H1 (cell line): ENCODE data around the gene CELSR1. TPM values are rescaled to one million over a fixed set of nuclear protein-coding genes. Genes with fewer than 3 reads are reported as not detected.
A peak's percentile ranks its signal among the peaks of the same experiment; 100 is the strongest.

Source experiments
- CTCF ChIA-PET: fragments of 300-600 bp; sonication (Branson Sonifier 250); formaldehyde crosslinking; loops from one replicate; lab custom pipeline; 2021; ENCODE audit not compliant: partially characterized antibody; lab: Charles Lee
- POLR2A ChIA-PET: fragments of 300-600 bp; sonication (Branson Sonifier 250); formaldehyde crosslinking; loops from one replicate; lab custom pipeline; 2021; ENCODE audit warnings: inconsistent platforms; ENCODE audit not compliant: partially characterized antibody; lab: Charles Lee
- DNase-seq, 2 experiments: peaks; one replicate each; pipeline versions ENCODE4 v3.0.0 to v3.0.0-alpha.2; 2010 to 2022; ENCODE audit warnings: low spot score in 2 of 2, low read depth in 1 of 2, mixed read lengths in 1 of 2
- FAIRE-seq: peaks from 2 replicates; lab custom pipeline; 2011; peaks lifted over from hg19 to GRCh38; lab: Jason Lieb, UNC
- H2AFZ ChIP-seq: 2 replicates; pipeline ENCODE4 v1.8.1; 2012; ENCODE audit warnings: low read length, inconsistent platforms
- H2AK5ac ChIP-seq: 2 replicates; pipeline ENCODE4 v1.6.1; 2013; ENCODE audit warnings: low read depth, low read length
- H2BK120ac ChIP-seq: replicated peaks from 2 replicates; pipeline ENCODE3; 2013; ENCODE audit warnings: low read depth, low read length, inconsistent platforms
- H2BK12ac ChIP-seq: 2 replicates; pipeline ENCODE4 v1.6.1; 2013; ENCODE audit warnings: low read depth, low read length
- H2BK15ac ChIP-seq: 2 replicates; pipeline ENCODE4 v1.6.1; 2013; ENCODE audit warnings: low read length
- H2BK20ac ChIP-seq: 2 replicates; pipeline ENCODE4 v1.6.1; 2013; ENCODE audit warnings: low read length
- H2BK5ac ChIP-seq: 2 replicates; pipeline ENCODE4 v1.6.1; 2013; ENCODE audit warnings: low read depth, low read length
- H3K14ac ChIP-seq: 2 replicates; pipeline ENCODE4 v1.6.1; 2013; ENCODE audit warnings: inconsistent platforms; ENCODE audit not compliant: insufficient read length
- H3K18ac ChIP-seq: 2 replicates; pipeline ENCODE4 v1.6.1; 2013; ENCODE audit warnings: low read length; ENCODE audit errors: extremely low read depth
- H3K23ac ChIP-seq: 2 replicates; pipeline ENCODE4 v1.6.1; 2013; ENCODE audit warnings: inconsistent platforms; ENCODE audit not compliant: insufficient read length
- H3K23me2 ChIP-seq: 2 replicates; pipeline ENCODE4 v1.6.1; 2013; ENCODE audit warnings: low read depth, low read length
- H3K27ac ChIP-seq: 2 replicates; pipeline ENCODE4 v1.6.1; 2011; ENCODE audit warnings: low read depth, low read length, inconsistent platforms
- H3K27me3 ChIP-seq, 4 experiments: replicated peaks in 1 of 4; 1 replicate in 1 of 4; 2 replicates in 3 of 4; pipeline versions ENCODE4 v1.6.1 to v1.8.1; 2011 to 2013; ENCODE audit warnings: low read length in 3 of 4, mild to moderate bottlenecking in 3 of 4, inconsistent platforms in 2 of 4, mixed read lengths in 2 of 4, moderate library complexity in 1 of 4; ENCODE audit not compliant: control insufficient read depth in 3 of 4, insufficient read depth in 3 of 4; ENCODE audit errors: extremely low read depth in 1 of 4
- H3K36me3 ChIP-seq, 4 experiments: 2 replicates each; pipeline versions ENCODE4 v1.6.1 to v1.8.1; 2011 to 2013; ENCODE audit warnings: mild to moderate bottlenecking in 4 of 4, low read length in 3 of 4, moderate library complexity in 2 of 4, control low read depth in 1 of 4, inconsistent platforms in 1 of 4; ENCODE audit not compliant: insufficient read depth in 4 of 4, control insufficient read depth in 2 of 4
- H3K4ac ChIP-seq: replicated peaks from 2 replicates; pipeline ENCODE3; 2013; ENCODE audit warnings: low read length, low read depth, mixed read lengths, inconsistent platforms; ENCODE audit not compliant: insufficient read length
- H3K4me1 ChIP-seq, 4 experiments: replicated peaks in 1 of 4; 1 replicate in 1 of 4; 2 replicates in 3 of 4; pipeline versions ENCODE4 v1.6.1 to v1.8.1; 2011 to 2013; ENCODE audit warnings: low read length in 3 of 4, inconsistent platforms in 2 of 4, mixed read lengths in 1 of 4; ENCODE audit not compliant: insufficient read depth in 4 of 4, control insufficient read depth in 3 of 4
- H3K4me2 ChIP-seq, 2 experiments: 2 replicates each; pipeline versions ENCODE4 v1.6.1 to v1.8.1; 2011 to 2013; ENCODE audit warnings: low read depth in 2 of 2, low read length in 2 of 2, control low read depth in 1 of 2, inconsistent platforms in 1 of 2, mild to moderate bottlenecking in 1 of 2; ENCODE audit not compliant: insufficient read depth in 1 of 2
- H3K4me3 ChIP-seq, 4 experiments: fragments of 200-600, 300-600 bp in 1 of 4; sonication (generic), shearing (Covaris generic), sonication (Bioruptor Twin) in 1 of 4; 2 replicates each; pipeline versions ENCODE4 v1.5.1 to v1.8.1; 2011 to 2016; ENCODE audit warnings: low read length in 4 of 4, low read depth in 3 of 4, control low read depth in 2 of 4, inconsistent platforms in 2 of 4, mild to moderate bottlenecking in 2 of 4, mixed read lengths in 1 of 4, moderate library complexity in 1 of 4; ENCODE audit not compliant: insufficient read depth in 2 of 4; ENCODE audit errors: extremely low read depth in 1 of 4
- H3K56ac ChIP-seq: replicated peaks from 2 replicates; pipeline ENCODE3; 2013; ENCODE audit warnings: low read depth, mild to moderate bottlenecking, mixed read lengths, low read length, inconsistent platforms; ENCODE audit not compliant: insufficient read length
- H3K79me1 ChIP-seq: 2 replicates; pipeline ENCODE4 v1.6.1; 2013; ENCODE audit warnings: low read depth, low read length, control low read depth
- H3K79me2 ChIP-seq, 2 experiments: 2 replicates each; pipeline versions ENCODE4 v1.6.1 to v1.8.1; 2012 to 2013; ENCODE audit warnings: low read length in 2 of 2, mild to moderate bottlenecking in 2 of 2, inconsistent platforms in 1 of 2; ENCODE audit not compliant: insufficient read depth in 2 of 2, control insufficient read depth in 1 of 2
- H3K9ac ChIP-seq, 4 experiments: replicated peaks in 1 of 4; 1 replicate in 1 of 4; 2 replicates in 3 of 4; pipeline versions ENCODE4 v1.6.1 to v1.8.1; 2011 to 2013; ENCODE audit warnings: low read depth in 3 of 4, low read length in 3 of 4, control low read depth in 2 of 4, mild to moderate bottlenecking in 2 of 4, moderate library complexity in 2 of 4, inconsistent platforms in 1 of 4; ENCODE audit errors: extremely low read depth in 1 of 4
- H3K9me3 ChIP-seq, 2 experiments: 2 replicates each; pipeline versions ENCODE4 v1.6.1 to v1.8.1; 2012 to 2013; ENCODE audit warnings: mild to moderate bottlenecking in 2 of 2, moderate library complexity in 2 of 2, control low read depth in 1 of 2, inconsistent platforms in 1 of 2, low read depth in 1 of 2, low read length in 1 of 2, mixed read lengths in 1 of 2; ENCODE audit not compliant: insufficient read depth in 2 of 2
- H4K20me1 ChIP-seq, 2 experiments: replicated peaks in 1 of 2; 2 replicates each; pipeline versions ENCODE3 to v1.8.1; 2011 to 2013; ENCODE audit warnings: inconsistent platforms in 2 of 2, low read length in 2 of 2, mild to moderate bottlenecking in 1 of 2; ENCODE audit not compliant: insufficient read depth in 2 of 2, control insufficient read depth in 1 of 2
- H4K5ac ChIP-seq: 2 replicates; pipeline ENCODE4 v1.6.1; 2013; ENCODE audit warnings: low read length, low read depth, mixed read lengths, inconsistent platforms; ENCODE audit not compliant: insufficient read length
- H4K8ac ChIP-seq: 2 replicates; pipeline ENCODE4 v1.8.0; 2013; ENCODE audit warnings: mild to moderate bottlenecking, moderate library complexity, low read length, inconsistent platforms; ENCODE audit not compliant: insufficient read depth; ENCODE audit errors: extremely low read depth
- H4K91ac ChIP-seq: replicated peaks from 2 replicates; pipeline ENCODE3; 2013; ENCODE audit warnings: low read length, mixed read lengths, inconsistent platforms; ENCODE audit not compliant: insufficient read length
- CEBPB ChIP-seq: IDR thresholded peaks from 2 replicates; pipeline ENCODE4 v1.6.1; 2012; ENCODE audit warnings: low read depth, low read length
- EP300 ChIP-seq, 2 experiments: IDR thresholded peaks; 1 replicate in 1 of 2; 2 replicates in 1 of 2; pipeline ENCODE4 v1.6.1; 2011 to 2012; ENCODE audit warnings: low read depth in 2 of 2, low read length in 2 of 2, mild to moderate bottlenecking in 2 of 2, borderline replicate concordance in 1 of 2, inconsistent platforms in 1 of 2, moderate library complexity in 1 of 2
- KDM1A ChIP-seq: fragments of 200-600, 300-600 bp; sonication (generic); IDR thresholded peaks from 2 replicates; pipeline ENCODE4 v1.7.1; 2016; ENCODE audit warnings: mild to moderate bottlenecking, low read length, borderline replicate concordance
- KDM4A ChIP-seq: IDR thresholded peaks from one replicate; pipeline ENCODE4 v1.7.1; 2012; ENCODE audit warnings: low read depth, mild to moderate bottlenecking, moderate library complexity, low read length, inconsistent platforms; ENCODE audit not compliant: severe bottlenecking
- SIRT6 ChIP-seq: IDR thresholded peaks from one replicate; pipeline ENCODE4 v1.7.1; 2012; ENCODE audit warnings: low read length, inconsistent platforms
- TBP ChIP-seq: IDR thresholded peaks from 2 replicates; pipeline ENCODE4 v1.6.1; 2011; ENCODE audit warnings: low read depth, low read length, improper control_type of control experiment
- TCF12 ChIP-seq: IDR thresholded peaks from 2 replicates; pipeline ENCODE4 v1.6.1; 2011; ENCODE audit warnings: low read depth, mild to moderate bottlenecking, low read length
- TEAD4 ChIP-seq: IDR thresholded peaks from 2 replicates; pipeline ENCODE4 v1.6.1; 2012; ENCODE audit warnings: low read depth, low read length, inconsistent platforms, mixed read lengths
- YY1 ChIP-seq: IDR thresholded peaks from 2 replicates; pipeline ENCODE4 v1.6.1; 2011; ENCODE audit warnings: low read depth, mild to moderate bottlenecking, low read length
- WGBS, 2 experiments: shearing (Covaris generic) in 1 of 2; methylation state at CpG; one replicate each; pipeline versions ENCODE4 v1.1.6 to v1.1.7; 2013 to 2015; ENCODE audit warnings: low lambda C conversion rate in 2 of 2, mixed read lengths in 2 of 2, inconsistent platforms in 1 of 2, low coverage in 1 of 2, missing lambda C conversion rate in 1 of 2; ENCODE audit not compliant: insufficient replicate concordance in 2 of 2, insufficient coverage in 1 of 2, insufficient read length in 1 of 2; ENCODE audit errors: extremely low coverage in 1 of 2, missing lambda C conversion rate in 1 of 2; 5-methylcytosine and 5-hydroxymethylcytosine counted together
- long read RNA-seq, 2 experiments: library from RNA in 1 of 2; library from capped mRNA in 1 of 2; stranded (forward); transcript quantifications; one replicate each; pipeline ENCODE4 v2.0.0, GENCODE V29; 2021; ENCODE audit warnings: inconsistent platforms in 1 of 2
- polyA minus RNA-seq, 3 experiments: library from RNA; depleted of rRNA, polyadenylated mRNA; stranded (reverse); fragments of >200 nt; gene quantifications; 1 replicate in 2 of 3; 2 replicates in 1 of 3; pipeline ENCODE4 v1.2.3, GENCODE V29; 2011
- polyA plus RNA-seq, 7 experiments: library from polyadenylated mRNA; depleted of rRNA in 3 of 7; stranded (reverse) in 5 of 7; unstranded in 2 of 7; fragments of >200 nt in 5 of 7; fragments of 200-250 nt in 2 of 7; gene quantifications; 1 replicate in 5 of 7; 2 replicates in 1 of 7; 4 replicates in 1 of 7; pipeline versions ENCODE4 v1.2.1 to v1.2.3, GENCODE V29; 2011 to 2013; ENCODE audit warnings: missing spikeins in 2 of 7, mixed read lengths in 2 of 7
- total RNA-seq: library from RNA; stranded (reverse); fragmentation: NEBNext Ultra II Directional; extraction: Animal tissue kit (Norgen Biotek cat#: 25700); gene quantifications from 2 replicates; pipeline ENCODE4 v1.2.1, GENCODE V29; 2021

Gene CELSR1
- total RNA-seq: 12.2 and 12.4 TPM in 2 replicates
- polyA plus RNA-seq (2011; rRNA removed): 9.0 and 16.4 TPM in 2 replicates
- polyA plus RNA-seq (2011; cell fraction: cytosol; rRNA removed): 9.1 TPM
- 36.2 TPM for polyA plus RNA-seq (2011; cell fraction: nucleus; rRNA removed)
- 8.8 to 12.1 TPM (median 10.3 TPM) in 4 replicates for polyA plus RNA-seq (2012, experiment 1 of 2)
- 7.3 TPM for polyA plus RNA-seq (2012, experiment 2 of 2)
- 10.4 TPM for polyA plus RNA-seq (2013, experiment 1 of 2)
- 9.5 TPM for polyA plus RNA-seq (2013, experiment 2 of 2)
- polyA minus RNA-seq (2011; rRNA and poly(A)+ RNA removed): 22.5 and 24.2 TPM in 2 replicates
- polyA minus RNA-seq (2011; cell fraction: cytosol; rRNA and poly(A)+ RNA removed): 13.4 TPM
- polyA minus RNA-seq (2011; cell fraction: nucleus; rRNA and poly(A)+ RNA removed): 38.4 TPM
- long read RNA-seq, experiment 1, partial matches to known transcripts: 2 of 10 reads
- long read RNA-seq, experiment 1, other reads (novel, unspliced or antisense): 8 of 10 reads
- long read RNA-seq, experiment 2: 0 reads

- H3K4me2 ChIP-seq: peak within 1 kb of the TSS; percentile 72 to 76
- peaks cover 17 to 45% (median 40%) of the 10 kb centered on the region in 4 experiments for H3K27me3 ChIP-seq
- no peak within 1 kb of the TSS for H2AFZ ChIP-seq
- WGBS, 2 experiments: 5% methylated on average over 25 of the region's 101 CpGs; no CpG with 5 or more reads in 1 of the 2 experiments
- ChIA-PET CTCF (interaction anchor here (0.9 to 6.5 kb wide), 8 partner anchors 10 to 183 kb away, joined by 3 to 60 read pairs (median 4); no protein-coding TSS in a partner anchor), POLR2A (interaction anchor here (1.2 to 2.2 kb wide), 9 partner anchors 14 to 179 kb away, joined by 3 to 8 read pairs (median 3); no protein-coding TSS in a partner anchor)
- peaks cover 6% of the 10 kb centered on the region; the same call in 1 of the 2 replicates for H3K79me1 ChIP-seq
- peak within 1 kb of the TSS in 2 of 4 experiments; percentile 27 to 68; a peak in 2 of 7 replicates for H3K9ac ChIP-seq
- H3K79me2 ChIP-seq: no peaks in the 10 kb centered on the region
- peak within 1 kb of the TSS; percentile 58; the same call in 1 of the 2 replicates for H4K8ac ChIP-seq
- FAIRE-seq: no peak
- peaks cover 0 to 12% (median 7%) of the 10 kb centered on the region in 4 experiments; a peak in 6 of 7 replicates for H3K4me1 ChIP-seq
- H2BK12ac ChIP-seq: no peak within 1 kb of the TSS
- H3K23me2 ChIP-seq: peaks cover 9% of the 10 kb centered on the region; the same call in 1 of the 2 replicates
- H3K14ac ChIP-seq: no peak within 1 kb of the TSS
- H3K9me3 ChIP-seq: peaks cover 0 to 9% of the 10 kb centered on the region in 2 experiments; a peak in 1 of 4 replicates
- no peak within 1 kb of the TSS for H2BK20ac ChIP-seq
- no peak within 1 kb of the TSS for H3K18ac ChIP-seq
- H3K36me3 ChIP-seq: peaks cover 0 to 21% (median 6%) of the 10 kb centered on the region in 4 experiments; a peak in 5 of 8 replicates
- peak in 1 of 2 experiments; percentile 78 for DNase-seq
- peaks cover 15 to 27% of the 10 kb centered on the region in 2 experiments for H4K20me1 ChIP-seq
- H3K56ac ChIP-seq: no peak within 1 kb of the TSS
- H4K5ac ChIP-seq: no peak within 1 kb of the TSS
- H2BK15ac ChIP-seq: no peak within 1 kb of the TSS
- H2BK120ac ChIP-seq: no peak within 1 kb of the TSS
- H3K27ac ChIP-seq: no peak within 1 kb of the TSS
- H4K91ac ChIP-seq: no peak within 1 kb of the TSS
- H2AK5ac ChIP-seq: no peak within 1 kb of the TSS
- H3K4ac ChIP-seq: no peak within 1 kb of the TSS
- H3K4me3 ChIP-seq: peak within 1 kb of the TSS; percentile 35 to 70 (median 40)
- no peak within 1 kb of the TSS for H2BK5ac ChIP-seq
- no peak within 1 kb of the TSS for H3K23ac ChIP-seq
- TF ChIP-seq TEAD4: no peak
- TF ChIP-seq KDM4A: peak; percentile 54
- no peak for TF ChIP-seq EP300 (IDR thresholded peaks at IDR 0.05; ENCODE audit: borderline replicate concordance in 1 of 2, low read depth in 2 of 2, low read length in 2 of 2)
- no peak for TF ChIP-seq TBP
- TF ChIP-seq SIRT6: no peak
- TF ChIP-seq CEBPB: no peak
- TF ChIP-seq YY1: peak; percentile 79; the same call in 1 of the 2 replicates
- no peak for TF ChIP-seq TCF12
- TF ChIP-seq KDM1A: no peak
These were observed at the start of gene CELSR1 for GRCh38 chr22:46537225-46537945. CELSR1 (minus strand) TSS chr22:46537620; CDS start chr22:46537170, 450 bp downstream.
